Measurements from ENCODE around the gene KRT74.

DNA sequence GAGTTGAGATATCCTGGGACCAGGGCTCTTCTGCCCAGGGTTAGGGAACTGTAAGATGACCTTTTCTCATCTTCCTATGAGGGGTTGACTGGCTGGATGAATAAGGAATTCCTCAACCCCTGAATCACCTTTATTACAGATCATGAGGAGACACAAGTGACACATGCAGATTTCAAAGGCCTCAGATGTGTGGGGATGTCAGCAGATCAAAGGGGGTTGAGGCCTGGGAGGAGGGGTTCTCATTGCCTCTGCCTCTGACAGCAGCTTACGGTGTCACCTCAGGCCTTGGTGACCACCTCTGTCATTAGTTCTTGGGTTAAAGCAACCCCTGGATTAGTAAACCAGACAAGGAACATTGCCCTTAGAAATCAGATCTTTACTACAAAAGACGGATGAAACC is 29.7 kb upstream of the KRT74 start:
- TF ChIP-seq FOXP2 (optimal IDR thresholded peaks at IDR 0.05; ENCODE audit: control extremely low read depth, extremely low read length, insufficient read depth) = no peak
- no peak for TF ChIP-seq POLR2AphosphoS5 (IDR thresholded peaks at IDR 0.05; ENCODE audit: borderline replicate concordance, low read depth, low read length)

All from SK-N-MC (cell line).